VCaP (cell line): ENCODE results near the gene TYW1.
"Not testable (repeated sequence)": the region's sequence is repeated elsewhere in the genome, so short reads cannot be mapped to it uniquely, and the experiment has no call there.

Experiments
- H3K27ac ChIP-seq: fragments of 450-650 bp; 2 replicates; pipeline ENCODE4 v1.5.1; 2017
- TF ChIP-seq, protein P1 (sequence below): fragments of 450-650 bp; conservative IDR thresholded peaks from 2 replicates; pipeline ENCODE4 v1.5.1; 2017; ENCODE audit warnings: mild to moderate bottlenecking, moderate library complexity

Gene TYW1

DNA sequence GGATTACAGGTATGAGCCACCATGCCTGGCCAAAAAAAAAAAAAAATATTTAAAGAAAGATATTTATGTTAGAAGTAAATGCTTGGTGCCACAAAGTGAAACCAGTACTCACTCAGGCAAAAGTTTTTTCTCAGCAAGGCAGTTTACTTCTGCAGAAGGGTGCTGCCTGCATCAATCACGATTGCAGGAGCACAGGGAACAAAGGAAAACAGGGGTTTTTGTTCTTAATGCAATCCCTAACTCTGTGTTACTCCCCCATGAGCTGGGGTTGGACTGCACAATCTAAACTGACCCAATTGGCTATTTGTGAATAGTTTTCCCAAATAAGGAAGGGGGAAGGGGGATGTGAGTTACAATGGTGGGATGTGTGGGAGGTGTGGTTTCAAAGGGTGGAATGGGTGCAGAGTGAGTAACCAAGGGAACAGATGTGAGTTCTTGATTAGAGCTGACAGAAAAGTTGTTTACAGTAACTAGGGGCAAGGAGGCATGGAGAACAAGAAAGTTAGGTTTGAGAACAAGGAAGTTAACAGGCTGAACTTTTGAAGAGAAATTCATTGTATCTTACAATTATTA is 255.4 kb downstream of the TYW1 start:
- H3K27ac ChIP-seq = no peak overlapping the region
- TF ChIP-seq, protein P1, sequence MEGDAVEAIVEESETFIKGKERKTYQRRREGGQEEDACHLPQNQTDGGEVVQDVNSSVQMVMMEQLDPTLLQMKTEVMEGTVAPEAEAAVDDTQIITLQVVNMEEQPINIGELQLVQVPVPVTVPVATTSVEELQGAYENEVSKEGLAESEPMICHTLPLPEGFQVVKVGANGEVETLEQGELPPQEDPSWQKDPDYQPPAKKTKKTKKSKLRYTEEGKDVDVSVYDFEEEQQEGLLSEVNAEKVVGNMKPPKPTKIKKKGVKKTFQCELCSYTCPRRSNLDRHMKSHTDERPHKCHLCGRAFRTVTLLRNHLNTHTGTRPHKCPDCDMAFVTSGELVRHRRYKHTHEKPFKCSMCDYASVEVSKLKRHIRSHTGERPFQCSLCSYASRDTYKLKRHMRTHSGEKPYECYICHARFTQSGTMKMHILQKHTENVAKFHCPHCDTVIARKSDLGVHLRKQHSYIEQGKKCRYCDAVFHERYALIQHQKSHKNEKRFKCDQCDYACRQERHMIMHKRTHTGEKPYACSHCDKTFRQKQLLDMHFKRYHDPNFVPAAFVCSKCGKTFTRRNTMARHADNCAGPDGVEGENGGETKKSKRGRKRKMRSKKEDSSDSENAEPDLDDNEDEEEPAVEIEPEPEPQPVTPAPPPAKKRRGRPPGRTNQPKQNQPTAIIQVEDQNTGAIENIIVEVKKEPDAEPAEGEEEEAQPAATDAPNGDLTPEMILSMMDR = no peak

DNA sequence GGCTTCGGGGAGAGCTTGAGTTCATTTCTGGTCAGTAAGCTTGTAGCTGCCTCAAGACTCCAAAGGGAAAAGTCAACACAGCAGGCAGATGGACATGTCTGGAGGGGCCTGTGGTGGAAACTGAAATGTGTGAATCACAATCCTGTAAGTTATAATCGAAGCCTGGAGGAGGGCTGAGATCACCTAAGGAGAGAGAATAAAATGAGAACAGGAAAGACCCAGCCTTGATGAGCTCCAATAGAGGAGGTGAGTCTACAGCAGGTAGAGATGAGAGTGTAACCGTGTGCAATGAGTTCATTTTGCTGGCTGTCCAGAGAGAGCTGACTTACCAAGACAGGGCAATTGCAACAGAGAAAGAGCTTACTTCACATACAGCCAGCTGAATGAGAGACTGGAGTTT is 258.4 kb downstream of the TYW1 start:
- not testable (repeated sequence) for H3K27ac ChIP-seq

- H3K27ac ChIP-seq = not testable (repeated sequence)
Measured at GRCh38 chr7:67257779-67258178, 261.1 kb downstream of the TYW1 start.

DNA sequence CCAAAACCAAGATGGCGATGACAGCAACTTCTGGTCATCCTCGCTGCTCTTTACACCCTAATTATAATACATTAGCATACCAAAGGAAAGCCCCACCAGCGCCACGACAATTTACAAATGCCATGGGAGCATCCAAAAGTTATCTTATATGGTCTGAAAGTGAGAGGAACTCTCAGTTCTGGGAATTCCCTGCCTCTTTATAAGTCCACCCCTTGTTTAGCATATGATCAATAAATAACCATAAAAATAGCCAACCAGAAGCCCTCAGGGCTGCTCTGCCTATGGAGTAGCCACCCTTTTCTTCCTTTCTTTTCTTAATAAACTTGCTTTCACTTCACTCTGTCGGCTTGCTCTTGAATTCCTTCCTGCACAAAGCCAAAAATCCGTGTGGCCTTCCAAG is 262.7 kb downstream of the TYW1 start:
- not testable (repeated sequence) for H3K27ac ChIP-seq

DNA sequence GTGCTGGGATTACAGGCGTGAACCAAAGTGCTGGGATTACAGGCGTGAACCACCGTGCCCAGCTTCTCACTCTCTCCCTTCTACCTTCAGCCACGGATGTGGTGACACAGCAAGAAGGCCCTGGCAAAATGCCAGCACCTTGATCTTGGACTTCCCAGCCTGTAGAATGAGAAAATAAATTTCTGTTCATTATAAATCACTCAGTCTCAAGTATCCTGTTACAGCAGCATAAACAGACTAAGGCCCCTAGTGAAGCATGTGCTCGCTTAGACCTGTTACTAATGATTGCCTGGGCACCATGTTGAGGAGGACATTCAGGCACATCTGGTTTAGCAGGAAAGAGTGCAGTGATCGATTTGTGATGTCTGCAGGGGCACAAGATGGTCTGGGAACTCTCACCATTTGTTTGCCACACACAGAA is 263.5 kb downstream of the TYW1 start:
- not testable (repeated sequence) for H3K27ac ChIP-seq

GRCh38 chr7:67264000-67264399 is 267.4 kb downstream of the TYW1 start:
- H3K27ac ChIP-seq = not testable (repeated sequence)

DNA sequence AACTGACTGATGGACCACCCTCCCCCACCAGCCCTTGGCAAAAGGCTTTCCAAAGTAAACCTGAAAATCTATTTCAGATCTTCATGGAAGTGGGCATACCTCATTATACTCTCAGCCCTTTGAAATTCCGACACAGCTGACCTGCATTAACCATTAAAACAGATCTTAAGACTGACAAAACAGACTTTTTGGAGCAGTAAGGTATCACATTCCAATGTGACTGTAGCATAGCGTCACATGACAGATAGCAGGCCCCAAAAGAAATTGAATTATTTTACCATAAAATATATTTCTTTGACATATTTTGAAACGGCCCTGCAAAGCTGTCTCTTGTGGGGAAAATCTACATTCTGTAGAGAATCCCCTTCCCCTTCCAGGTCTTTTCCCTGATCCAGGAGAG is 269.4 kb downstream of the TYW1 start:
- H3K27ac ChIP-seq = not testable (repeated sequence)

DNA sequence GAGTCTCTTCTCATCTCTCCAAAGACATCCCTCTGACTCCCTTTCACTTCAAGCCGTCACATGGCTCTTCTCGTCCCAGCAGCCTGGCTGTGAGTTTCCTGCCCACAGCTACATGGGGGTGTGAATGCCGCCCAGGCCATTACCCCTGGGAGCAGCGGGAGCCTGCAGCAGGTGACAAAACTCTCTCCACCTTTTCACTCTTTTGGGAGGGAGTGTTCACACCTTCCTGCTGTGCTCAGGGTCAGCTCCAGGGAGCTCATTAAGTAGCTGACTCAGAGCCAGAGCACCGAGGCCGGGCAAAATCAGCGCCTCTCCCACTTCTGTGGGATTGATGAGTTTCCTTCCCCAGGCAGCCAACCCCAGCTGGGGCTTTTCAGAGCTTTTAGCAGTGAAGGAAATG is 271.3 kb downstream of the TYW1 start:
- H3K27ac ChIP-seq = no peak overlapping the region
- TF ChIP-seq, protein P1 = no peak

GRCh38 chr7:67269916-67270315 is 273.3 kb downstream of the TYW1 start:
- not testable (repeated sequence) for H3K27ac ChIP-seq
